Hepatocyte (in vitro differentiated cells): ENCODE data around the gene ZFYVE27.

Source experiments
- EZH2phosphoT487 ChIP-seq: fragments of 200-600 bp; sonication (generic); IDR thresholded peaks from one replicate; pipeline ENCODE4 v1.6.1; 2018; ENCODE audit warnings: antibody characterized with exemption, mild to moderate bottlenecking, low read depth, moderate library complexity; ENCODE audit not compliant: unreplicated experiment, severe bottlenecking
- TF ChIP-seq, protein P1 (sequence below): fragments of 200-600 bp; sonication (generic); IDR thresholded peaks from 2 replicates; pipeline ENCODE4 v1.5.1; 2016; ENCODE audit warnings: antibody characterized with exemption, mild to moderate bottlenecking; ENCODE audit not compliant: poor library complexity

DNA sequence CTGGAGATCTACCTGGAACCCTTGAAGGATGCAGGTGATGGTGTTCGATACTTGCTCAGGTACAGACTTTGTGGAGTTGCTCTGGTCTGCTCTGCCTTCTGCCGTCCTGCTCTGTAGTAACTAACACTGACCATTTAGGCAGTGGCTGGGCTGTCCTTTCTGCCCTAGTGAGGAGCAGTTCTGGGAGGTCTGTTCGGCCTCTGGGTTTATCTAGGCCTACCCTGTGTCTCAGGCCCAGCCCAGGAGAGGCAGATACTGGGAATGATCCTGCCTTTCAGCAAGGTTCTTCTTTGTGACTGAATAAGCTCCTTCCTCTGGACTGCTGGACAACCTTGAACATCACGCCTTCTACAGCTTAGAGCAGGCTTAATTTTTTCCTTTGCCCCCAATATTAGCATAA lies 1.7 kb downstream of the ZFYVE27 start:
- TF ChIP-seq, protein P1, sequence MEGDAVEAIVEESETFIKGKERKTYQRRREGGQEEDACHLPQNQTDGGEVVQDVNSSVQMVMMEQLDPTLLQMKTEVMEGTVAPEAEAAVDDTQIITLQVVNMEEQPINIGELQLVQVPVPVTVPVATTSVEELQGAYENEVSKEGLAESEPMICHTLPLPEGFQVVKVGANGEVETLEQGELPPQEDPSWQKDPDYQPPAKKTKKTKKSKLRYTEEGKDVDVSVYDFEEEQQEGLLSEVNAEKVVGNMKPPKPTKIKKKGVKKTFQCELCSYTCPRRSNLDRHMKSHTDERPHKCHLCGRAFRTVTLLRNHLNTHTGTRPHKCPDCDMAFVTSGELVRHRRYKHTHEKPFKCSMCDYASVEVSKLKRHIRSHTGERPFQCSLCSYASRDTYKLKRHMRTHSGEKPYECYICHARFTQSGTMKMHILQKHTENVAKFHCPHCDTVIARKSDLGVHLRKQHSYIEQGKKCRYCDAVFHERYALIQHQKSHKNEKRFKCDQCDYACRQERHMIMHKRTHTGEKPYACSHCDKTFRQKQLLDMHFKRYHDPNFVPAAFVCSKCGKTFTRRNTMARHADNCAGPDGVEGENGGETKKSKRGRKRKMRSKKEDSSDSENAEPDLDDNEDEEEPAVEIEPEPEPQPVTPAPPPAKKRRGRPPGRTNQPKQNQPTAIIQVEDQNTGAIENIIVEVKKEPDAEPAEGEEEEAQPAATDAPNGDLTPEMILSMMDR = no peak
- TF ChIP-seq EZH2phosphoT487 = no peak
